IPS-18a (cell line): Measurements from ENCODE around the gene LMX1B.
A peak's percentile ranks its signal among the peaks of the same experiment; 100 is the strongest.

Source experiments
- H3K27ac ChIP-seq: one replicate; pipeline ENCODE4 v1.5.1; 2013; ENCODE audit warnings: low read length
- H3K27me3 ChIP-seq: one replicate; pipeline ENCODE4 v1.6.1; 2013; ENCODE audit warnings: mild to moderate bottlenecking, low read length; ENCODE audit not compliant: control insufficient read depth, insufficient read depth
- H3K36me3 ChIP-seq: one replicate; pipeline ENCODE4 v1.6.1; 2013; ENCODE audit warnings: low read depth, low read length; ENCODE audit not compliant: control insufficient read depth
- H3K4me1 ChIP-seq: one replicate; pipeline ENCODE4 v1.6.1; 2013; ENCODE audit warnings: low read depth, low read length; ENCODE audit not compliant: control insufficient read depth
- H3K4me3 ChIP-seq: one replicate; pipeline ENCODE4 v1.5.1; 2013; ENCODE audit warnings: low read length
- H3K9ac ChIP-seq: one replicate; pipeline ENCODE4 v1.6.1; 2013; ENCODE audit warnings: mild to moderate bottlenecking, low read length, moderate library complexity
- H3K9me3 ChIP-seq: one replicate; pipeline ENCODE4 v1.6.1; 2013; ENCODE audit warnings: low read depth, low read length; ENCODE audit not compliant: control insufficient read depth

The LMX1B gene

GRCh38 chr9:126621061-126621918 lies 7.6 kb downstream of the LMX1B start:
- H3K9me3 ChIP-seq = no peaks in the 10 kb centered on the region
- H3K4me1 ChIP-seq = peaks cover 43% of the 10 kb centered on the region
- no peaks in the 10 kb centered on the region for H3K36me3 ChIP-seq
- no peak overlapping the region for H3K27ac ChIP-seq
- H3K27me3 ChIP-seq = peaks cover 100% of the 10 kb centered on the region
- no peak overlapping the region for H3K9ac ChIP-seq
- H3K4me3 ChIP-seq = no peak overlapping the region

GRCh38 chr9:126621919-126622735 lies 8.4 kb downstream of the LMX1B start:
- Histone ChIP-seq H3K4me1 (peaks cover 42% of the 10 kb centered on the region), H3K4me3 (no peak overlapping the region), H3K27me3 (peaks cover 100% of the 10 kb centered on the region), H3K36me3 (no peaks in the 10 kb centered on the region), H3K27ac (no peak overlapping the region), H3K9ac (no peak overlapping the region), H3K9me3 (no peaks in the 10 kb centered on the region)

- Histone ChIP-seq H3K27ac (no peak overlapping the region), H3K4me3 (no peak overlapping the region), H3K36me3 (no peaks in the 10 kb centered on the region), H3K27me3 (peaks cover 100% of the 10 kb centered on the region), H3K9ac (no peak overlapping the region), H3K9me3 (no peaks in the 10 kb centered on the region), H3K4me1 (peaks cover 33% of the 10 kb centered on the region)
Measured at GRCh38 chr9:126623314-126623666, 9.6 kb downstream of the LMX1B start.

DNA sequence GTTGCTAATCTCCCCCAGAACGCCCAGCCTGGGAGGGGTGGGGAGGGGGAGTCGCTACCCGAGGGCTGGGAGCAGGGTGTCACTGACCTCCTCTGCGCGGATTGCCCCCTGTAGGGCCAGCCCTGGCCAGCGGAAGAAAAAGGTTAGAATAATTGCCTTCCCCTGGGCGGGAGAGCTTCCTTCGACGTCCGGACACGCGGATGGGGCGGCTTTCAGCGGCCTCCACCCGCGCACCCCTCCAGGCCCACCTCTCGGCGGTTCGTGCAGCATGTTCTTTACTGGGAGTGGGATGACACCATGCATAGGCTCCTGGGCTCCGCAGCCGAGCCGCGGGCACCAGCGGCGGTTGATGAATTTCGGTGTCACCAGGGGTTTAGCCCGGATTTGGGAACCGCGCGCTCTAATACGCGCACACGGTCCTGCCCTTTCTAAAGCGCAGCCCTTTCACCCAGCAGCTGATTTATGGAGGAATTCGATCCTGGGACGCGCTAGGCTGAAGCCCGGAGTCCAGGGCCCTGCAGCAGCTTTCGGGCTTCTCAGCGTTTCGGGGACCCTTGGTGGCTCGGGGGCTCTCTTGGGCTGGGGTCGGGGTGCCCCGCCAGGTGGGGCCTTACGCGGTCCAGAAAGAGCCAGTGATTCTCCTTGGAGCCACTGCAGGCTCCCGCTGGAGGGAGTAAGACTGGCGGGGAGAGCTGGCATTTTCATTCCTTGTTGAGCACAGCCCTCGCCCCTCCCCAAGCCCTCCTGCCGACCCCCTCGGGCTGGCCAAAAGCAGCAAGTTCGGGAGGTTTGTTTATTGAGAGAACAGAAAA lies 10.1 kb downstream of the LMX1B start:
- peak overlapping the region; percentile 32 for H3K4me3 ChIP-seq

DNA sequence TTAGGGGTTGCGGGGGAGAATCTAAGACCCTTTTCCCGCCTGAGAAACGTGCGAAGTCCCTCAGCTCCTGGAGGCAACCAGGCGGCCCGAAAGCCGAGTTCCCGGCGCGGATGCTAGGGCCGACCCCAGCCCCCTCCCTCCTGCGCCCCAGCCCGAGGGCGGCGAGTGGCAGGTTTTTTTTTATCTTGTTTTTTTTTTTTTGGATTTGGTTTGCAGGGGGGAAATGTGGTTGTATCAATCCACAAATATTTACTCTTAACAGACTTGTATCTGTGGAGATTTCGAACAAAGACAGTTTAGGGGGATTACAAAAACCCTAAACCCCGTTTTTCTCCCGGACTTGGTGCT lies 10.7 kb downstream of the LMX1B start:
- H3K9ac ChIP-seq = no peak overlapping the region
- H3K9me3 ChIP-seq = no peaks in the 10 kb centered on the region
- peaks cover 100% of the 10 kb centered on the region for H3K27me3 ChIP-seq
- no peaks in the 10 kb centered on the region for H3K36me3 ChIP-seq
- peak overlapping the region; percentile 32 for H3K4me3 ChIP-seq
- H3K27ac ChIP-seq = no peak overlapping the region
- peaks cover 25% of the 10 kb centered on the region for H3K4me1 ChIP-seq

More for the DNA sequence above, 10.1 kb downstream of the LMX1B start:
- no peaks in the 10 kb centered on the region for H3K36me3 ChIP-seq
- H3K27me3 ChIP-seq = peaks cover 100% of the 10 kb centered on the region
- H3K9me3 ChIP-seq = no peaks in the 10 kb centered on the region
- H3K27ac ChIP-seq = no peak overlapping the region
- peaks cover 29% of the 10 kb centered on the region for H3K4me1 ChIP-seq
- no peak overlapping the region for H3K9ac ChIP-seq

GRCh38 chr9:126624912-126625311 lies 11.2 kb downstream of the LMX1B start:
- Histone ChIP-seq H3K27ac (no peak overlapping the region), H3K36me3 (no peaks in the 10 kb centered on the region), H3K4me3 (peak overlapping the region; percentile 32), H3K9me3 (no peaks in the 10 kb centered on the region), H3K27me3 (peaks cover 100% of the 10 kb centered on the region), H3K4me1 (peaks cover 25% of the 10 kb centered on the region), H3K9ac (no peak overlapping the region)

DNA sequence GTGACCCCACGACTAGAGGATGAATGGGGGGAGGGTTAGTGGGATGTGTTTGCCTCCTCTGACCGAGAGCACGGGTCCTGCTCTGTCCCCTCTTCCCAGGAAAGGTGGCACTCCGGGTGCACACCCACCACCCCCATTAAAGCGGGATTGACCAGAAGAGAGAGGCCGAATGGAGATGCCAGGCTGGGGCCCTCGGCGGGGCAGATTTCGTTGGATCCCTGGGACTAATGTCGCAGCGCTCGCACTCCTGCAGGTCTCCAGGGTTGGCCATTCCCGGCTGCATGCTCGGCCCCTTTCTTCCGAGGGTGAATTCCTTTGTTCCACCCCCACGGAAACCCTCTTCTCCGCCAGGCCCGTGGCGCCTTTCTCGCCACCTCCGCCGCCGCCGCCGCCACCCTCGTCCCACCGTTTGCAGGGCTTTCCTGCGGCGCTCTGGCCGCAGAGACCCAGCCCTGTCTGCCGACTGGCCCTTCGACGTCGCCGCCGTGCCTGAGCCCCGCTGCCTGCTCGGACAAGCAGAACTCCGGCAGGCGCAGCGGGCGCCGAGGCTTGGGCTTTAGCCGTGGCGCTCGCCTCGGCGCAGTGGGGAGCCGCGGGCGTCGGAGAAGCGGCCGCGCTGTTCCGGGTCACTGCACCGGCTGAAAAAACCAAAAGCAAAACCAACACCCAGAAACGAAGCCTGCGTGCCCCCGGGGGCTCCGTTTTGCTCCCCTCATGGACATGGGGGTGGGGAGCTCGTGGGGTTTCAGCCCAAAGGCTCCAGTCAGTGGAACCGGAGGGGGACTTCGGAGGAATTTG lies 11.8 kb downstream of the LMX1B start:
- H3K9ac ChIP-seq = no peak overlapping the region
- no peaks in the 10 kb centered on the region for H3K36me3 ChIP-seq
- peak overlapping the region; percentile 48 for H3K4me3 ChIP-seq
- H3K27ac ChIP-seq = no peak overlapping the region
- H3K9me3 ChIP-seq = no peaks in the 10 kb centered on the region
- peaks cover 100% of the 10 kb centered on the region for H3K27me3 ChIP-seq
- peaks cover 25% of the 10 kb centered on the region for H3K4me1 ChIP-seq

DNA sequence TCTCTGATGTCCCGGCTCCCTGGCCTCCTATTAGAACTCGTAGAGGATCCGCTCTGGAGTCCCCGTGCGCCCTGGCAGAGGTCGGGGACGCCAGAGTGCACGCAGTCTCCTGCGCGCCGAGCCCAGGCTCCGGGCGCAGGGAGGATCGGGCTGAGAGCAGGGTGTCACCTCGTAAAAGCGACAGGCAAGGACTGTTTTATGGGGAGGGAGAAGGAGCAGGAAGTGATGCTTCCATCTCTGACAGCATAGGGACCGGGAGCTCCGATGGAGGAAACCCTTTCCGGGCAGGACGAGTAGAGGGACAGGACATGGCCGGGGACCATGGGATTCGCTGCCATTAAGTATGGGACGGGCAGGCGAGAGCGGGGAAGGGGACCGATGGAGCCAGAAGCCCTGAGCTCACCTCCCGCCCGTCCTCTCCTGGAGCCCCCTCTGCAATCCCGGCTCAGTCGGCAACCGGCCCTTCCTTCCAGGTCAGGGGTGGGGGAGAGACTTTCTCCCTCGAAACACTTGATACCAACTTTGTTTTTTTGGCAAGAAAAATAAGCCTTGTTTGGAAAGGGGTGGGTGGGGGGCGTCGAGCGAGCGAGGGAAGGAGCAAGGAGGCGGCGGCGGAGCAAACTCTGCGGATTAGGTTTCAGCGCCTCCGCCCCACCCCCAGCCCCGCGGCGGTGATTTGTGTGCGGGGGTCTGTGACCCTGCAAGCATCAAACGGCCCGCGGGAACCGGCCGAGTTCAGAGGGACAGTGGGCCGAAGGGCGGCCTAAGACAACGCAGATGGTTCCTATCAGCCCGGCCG lies 12.6 kb downstream of the LMX1B start:
- Histone ChIP-seq H3K9ac (no peak overlapping the region), H3K27me3 (peaks cover 100% of the 10 kb centered on the region), H3K4me3 (peak overlapping the region; percentile 48), H3K4me1 (peaks cover 25% of the 10 kb centered on the region), H3K36me3 (no peaks in the 10 kb centered on the region), H3K9me3 (no peaks in the 10 kb centered on the region), H3K27ac (no peak overlapping the region)

DNA sequence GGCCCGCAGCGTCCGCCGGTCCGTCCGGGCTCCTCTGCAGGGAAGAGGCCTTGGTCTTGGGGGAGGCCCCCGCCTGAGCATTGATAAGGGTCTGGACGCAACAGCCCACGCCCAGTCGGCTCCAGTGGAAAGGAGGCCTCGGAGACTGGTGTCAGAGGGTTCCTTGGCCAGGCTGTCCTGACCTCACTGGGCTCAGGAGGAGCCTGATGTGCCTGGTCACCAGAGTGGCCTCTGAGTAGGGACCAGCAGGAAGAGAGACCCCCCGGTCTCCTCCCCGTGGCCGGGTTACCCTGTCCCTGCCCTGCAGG lies 13.2 kb downstream of the LMX1B start:
- peaks cover 100% of the 10 kb centered on the region for H3K27me3 ChIP-seq

GRCh38 chr9:126628146-126628545 lies 14.4 kb downstream of the LMX1B start:
- H3K27me3 ChIP-seq = peaks cover 100% of the 10 kb centered on the region
- no peak overlapping the region for H3K27ac ChIP-seq
- no peak overlapping the region for H3K9ac ChIP-seq
- H3K36me3 ChIP-seq = no peaks in the 10 kb centered on the region
- no peak overlapping the region for H3K4me3 ChIP-seq
- H3K4me1 ChIP-seq = peaks cover 21% of the 10 kb centered on the region
- no peaks in the 10 kb centered on the region for H3K9me3 ChIP-seq

More for the DNA sequence above, 13.2 kb downstream of the LMX1B start:
- Histone ChIP-seq H3K27ac (no peak overlapping the region), H3K9me3 (no peaks in the 10 kb centered on the region), H3K36me3 (no peaks in the 10 kb centered on the region), H3K4me1 (peaks cover 22% of the 10 kb centered on the region), H3K9ac (no peak overlapping the region), H3K4me3 (peak overlapping the region; percentile 48)
